ENCODE results near the gene DDTL. TPM values are rescaled to one million over a fixed set of nuclear protein-coding genes. Genes with fewer than 3 reads are reported as not detected.

DDTL gene
- total and polyA plus RNA-seq, 2 of the 8 experiments (the other 6 are each of a cell fraction or from before 2014, with no cell fraction given): 2.1 to 3.1 TPM

DNA sequence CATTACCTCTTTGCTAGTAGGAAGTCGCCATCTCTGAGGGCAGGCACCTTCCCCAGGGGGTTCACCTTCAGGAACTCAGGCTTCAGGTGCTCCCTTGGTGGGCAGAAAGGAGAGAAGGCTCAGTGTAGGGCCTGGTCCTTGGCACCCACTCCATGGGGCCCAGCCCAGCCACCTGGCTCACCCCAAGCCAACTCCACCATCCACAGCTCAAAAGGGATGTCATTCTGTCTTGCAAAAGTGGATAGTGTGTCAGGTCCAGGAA lies 41.3 kb downstream of the DDTL start:
- TF ChIP-seq SRF (IDR thresholded peaks at IDR 0.05; ENCODE audit: low read depth, low read length) (no peak), HDAC6 (IDR thresholded peaks at IDR 0.05; ENCODE audit: low read depth, low read length) (no peak), SIRT6 (IDR thresholded peaks at IDR 0.05; ENCODE audit: low read length) (no peak), ASH2L (IDR thresholded peaks at IDR 0.05; ENCODE audit: low read length) (no peak), SP2 (IDR thresholded peaks at IDR 0.05; ENCODE audit: low read length) (no peak), EGR1 (IDR thresholded peaks at IDR 0.05; ENCODE audit: borderline replicate concordance, low read depth, low read length) (no peak), CBX8 (IDR thresholded peaks at IDR 0.05; ENCODE audit: borderline replicate concordance, low read depth, low read length) (no peak), CREB1 (IDR thresholded peaks at IDR 0.05) (no peak)
- TF ChIP-seq, protein P1, sequence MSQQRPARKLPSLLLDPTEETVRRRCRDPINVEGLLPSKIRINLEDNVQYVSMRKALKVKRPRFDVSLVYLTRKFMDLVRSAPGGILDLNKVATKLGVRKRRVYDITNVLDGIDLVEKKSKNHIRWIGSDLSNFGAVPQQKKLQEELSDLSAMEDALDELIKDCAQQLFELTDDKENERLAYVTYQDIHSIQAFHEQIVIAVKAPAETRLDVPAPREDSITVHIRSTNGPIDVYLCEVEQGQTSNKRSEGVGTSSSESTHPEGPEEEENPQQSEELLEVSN (IDR thresholded peaks at IDR 0.05): no peak
- 80% methylated on average over 1 of the region's 1 CpG; no CpG with 5 or more reads in 1 of the 2 experiments for WGBS, 2 experiments (ENCODE audit: extremely low coverage in 1 of 2, insufficient coverage in 1 of 2, insufficient read length in 1 of 2, insufficient replicate concordance in 2 of 2, low coverage in 1 of 2, low lambda C conversion rate in 2 of 2, missing lambda C conversion rate in 1 of 2)
- no peak overlapping the region for H3K56ac ChIP-seq (replicated peaks; ENCODE audit: insufficient read length, low read depth, low read length)
- FAIRE-seq (no peak), DNase-seq (ENCODE audit: low read depth in 1 of 2, low spot score in 2 of 2) (no peak)
- H4K5ac ChIP-seq (ENCODE audit: insufficient read length, low read depth, low read length): no peak overlapping the region
- H3K9ac ChIP-seq (replicated peaks in 1 of 4; ENCODE audit: extremely low read depth in 1 of 4, low read depth in 3 of 4, low read length in 3 of 4): no peak overlapping the region
- peaks cover 0 to 3% (median 2%) of the 10 kb centered on the region in 4 experiments; a peak in 4 of 7 replicates for H3K4me1 ChIP-seq (replicated peaks in 1 of 4; ENCODE audit: control insufficient read depth in 3 of 4, insufficient read depth in 4 of 4, low read length in 3 of 4)
- no peaks in the 10 kb centered on the region for H3K9me3 ChIP-seq (ENCODE audit: insufficient read depth in 2 of 2, low read depth in 1 of 2, low read length in 1 of 2)
- no peak overlapping the region for H2BK12ac ChIP-seq (ENCODE audit: low read depth, low read length)
- H4K91ac ChIP-seq (replicated peaks; ENCODE audit: insufficient read length, low read length): no peak overlapping the region
- no peak overlapping the region for H3K4me2 ChIP-seq (ENCODE audit: insufficient read depth in 1 of 2, low read depth in 2 of 2, low read length in 2 of 2)
- peak overlapping the region; percentile 8; the same call in 1 of the 2 replicates for H2BK5ac ChIP-seq (ENCODE audit: low read depth, low read length)
- no peaks in the 10 kb centered on the region for H4K20me1 ChIP-seq (replicated peaks in 1 of 2; ENCODE audit: control insufficient read depth in 1 of 2, insufficient read depth in 2 of 2, low read length in 2 of 2)
- H3K27me3 ChIP-seq (replicated peaks in 1 of 4; ENCODE audit: control insufficient read depth in 3 of 4, extremely low read depth in 1 of 4, insufficient read depth in 3 of 4, low read length in 3 of 4): no peaks in the 10 kb centered on the region; a peak in 2 of 7 replicates
- H3K4ac ChIP-seq (replicated peaks; ENCODE audit: insufficient read length, low read depth, low read length): no peak overlapping the region
- H3K27ac ChIP-seq (ENCODE audit: low read depth, low read length): no peak overlapping the region
- no peak overlapping the region for H4K8ac ChIP-seq (ENCODE audit: extremely low read depth, insufficient read depth, low read length)
- H2BK15ac ChIP-seq (ENCODE audit: low read length): no peak overlapping the region
- H3K4me3 ChIP-seq (ENCODE audit: extremely low read depth in 1 of 4, insufficient read depth in 2 of 4, low read depth in 3 of 4, low read length in 4 of 4): no peak overlapping the region
- no peak overlapping the region for H3K14ac ChIP-seq (ENCODE audit: insufficient read length)
- H2AK5ac ChIP-seq (ENCODE audit: low read depth, low read length): no peak overlapping the region
- H3K79me2 ChIP-seq (ENCODE audit: control insufficient read depth in 1 of 2, insufficient read depth in 2 of 2, low read length in 2 of 2): peaks cover 0 to 12% of the 10 kb centered on the region in 2 experiments; a peak in 2 of 4 replicates
- peaks cover 6% of the 10 kb centered on the region; the same call in 1 of the 2 replicates for H3K23me2 ChIP-seq (ENCODE audit: low read depth, low read length)
- no peak overlapping the region for H2BK120ac ChIP-seq (replicated peaks; ENCODE audit: low read depth, low read length)
- H3K23ac ChIP-seq (ENCODE audit: insufficient read length): no peak overlapping the region
- peaks cover 4% of the 10 kb centered on the region; the same call in 1 of the 2 replicates for H3K79me1 ChIP-seq (ENCODE audit: low read depth, low read length)
- H2AFZ ChIP-seq (ENCODE audit: low read length): no peak overlapping the region
- peak overlapping the region; percentile 73; the same call in 1 of the 2 replicates for H2BK20ac ChIP-seq (ENCODE audit: low read length)
- POLR2A ChIA-PET (ENCODE audit: partially characterized antibody): no interaction called here
- H3K18ac ChIP-seq (ENCODE audit: extremely low read depth, low read length): 0 out of 2 replicates have a peak overlapping the region, but pooled peaks have one; percentile 13
- CTCF ChIA-PET (ENCODE audit: partially characterized antibody): interaction anchor here (0.7 to 1.5 kb wide), 3 partner anchors 149 to 494 kb away, joined by 3 to 4 read pairs (median 3); no protein-coding TSS in a partner anchor
- no peaks in the 10 kb centered on the region for H3K36me3 ChIP-seq (ENCODE audit: control insufficient read depth in 2 of 4, insufficient read depth in 4 of 4, low read length in 3 of 4)

Measured in H1 (cell line).